GM12874 (cell line): ENCODE measurements around the gene TOMM40L.
A peak's percentile ranks its signal among the peaks of the same experiment; 100 is the strongest.

Experiments
- TF ChIP-seq, protein P1 (sequence below): IDR thresholded peaks from 2 replicates; pipeline ENCODE4 v1.5.1; 2011; ENCODE audit warnings: low read depth, mild to moderate bottlenecking, control low read depth, low read length, moderate library complexity; ENCODE audit not compliant: insufficient read depth

Gene TOMM40L

DNA sequence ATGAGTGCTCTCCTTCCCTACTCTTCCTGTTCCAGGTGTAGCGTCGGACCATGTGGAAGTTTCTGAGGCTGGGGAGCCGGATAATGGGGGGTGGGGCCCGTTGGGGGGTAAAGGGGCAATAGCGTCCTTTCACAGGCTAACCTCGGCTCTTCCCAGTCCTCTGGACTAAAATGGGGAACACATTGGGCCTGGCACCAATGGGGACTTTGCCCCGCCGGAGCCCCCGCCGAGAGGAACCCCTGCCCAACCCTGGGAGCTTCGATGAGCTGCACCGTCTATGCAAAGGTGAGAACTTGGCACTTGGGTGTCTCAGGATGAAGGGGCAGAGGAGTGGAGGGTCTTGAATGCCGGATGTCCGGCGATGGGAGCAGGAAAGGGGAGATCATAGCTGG is 456 bp downstream of the TOMM40L start:
- TF ChIP-seq, protein P1, sequence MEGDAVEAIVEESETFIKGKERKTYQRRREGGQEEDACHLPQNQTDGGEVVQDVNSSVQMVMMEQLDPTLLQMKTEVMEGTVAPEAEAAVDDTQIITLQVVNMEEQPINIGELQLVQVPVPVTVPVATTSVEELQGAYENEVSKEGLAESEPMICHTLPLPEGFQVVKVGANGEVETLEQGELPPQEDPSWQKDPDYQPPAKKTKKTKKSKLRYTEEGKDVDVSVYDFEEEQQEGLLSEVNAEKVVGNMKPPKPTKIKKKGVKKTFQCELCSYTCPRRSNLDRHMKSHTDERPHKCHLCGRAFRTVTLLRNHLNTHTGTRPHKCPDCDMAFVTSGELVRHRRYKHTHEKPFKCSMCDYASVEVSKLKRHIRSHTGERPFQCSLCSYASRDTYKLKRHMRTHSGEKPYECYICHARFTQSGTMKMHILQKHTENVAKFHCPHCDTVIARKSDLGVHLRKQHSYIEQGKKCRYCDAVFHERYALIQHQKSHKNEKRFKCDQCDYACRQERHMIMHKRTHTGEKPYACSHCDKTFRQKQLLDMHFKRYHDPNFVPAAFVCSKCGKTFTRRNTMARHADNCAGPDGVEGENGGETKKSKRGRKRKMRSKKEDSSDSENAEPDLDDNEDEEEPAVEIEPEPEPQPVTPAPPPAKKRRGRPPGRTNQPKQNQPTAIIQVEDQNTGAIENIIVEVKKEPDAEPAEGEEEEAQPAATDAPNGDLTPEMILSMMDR = no peak

DNA sequence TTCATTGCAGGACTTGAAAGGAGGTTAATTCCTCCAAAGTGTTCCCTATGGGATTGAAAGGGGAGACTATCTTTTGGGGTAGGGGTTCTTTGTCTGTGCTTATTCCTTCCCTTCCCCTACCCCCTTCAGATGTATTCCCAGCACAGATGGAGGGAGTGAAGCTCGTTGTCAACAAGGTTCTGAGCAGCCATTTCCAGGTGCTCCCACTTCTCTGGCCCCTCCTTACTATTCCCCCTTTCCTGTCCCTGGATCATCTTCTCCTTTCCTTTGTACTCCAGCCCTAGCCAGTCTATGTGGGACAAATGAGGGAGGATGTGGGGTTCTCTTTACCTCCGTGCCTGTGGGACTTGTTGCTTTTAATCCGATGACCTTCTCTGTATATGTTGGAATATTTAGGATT is 899 bp downstream of the TOMM40L start:
- TF ChIP-seq, protein P1 = no peak

DNA sequence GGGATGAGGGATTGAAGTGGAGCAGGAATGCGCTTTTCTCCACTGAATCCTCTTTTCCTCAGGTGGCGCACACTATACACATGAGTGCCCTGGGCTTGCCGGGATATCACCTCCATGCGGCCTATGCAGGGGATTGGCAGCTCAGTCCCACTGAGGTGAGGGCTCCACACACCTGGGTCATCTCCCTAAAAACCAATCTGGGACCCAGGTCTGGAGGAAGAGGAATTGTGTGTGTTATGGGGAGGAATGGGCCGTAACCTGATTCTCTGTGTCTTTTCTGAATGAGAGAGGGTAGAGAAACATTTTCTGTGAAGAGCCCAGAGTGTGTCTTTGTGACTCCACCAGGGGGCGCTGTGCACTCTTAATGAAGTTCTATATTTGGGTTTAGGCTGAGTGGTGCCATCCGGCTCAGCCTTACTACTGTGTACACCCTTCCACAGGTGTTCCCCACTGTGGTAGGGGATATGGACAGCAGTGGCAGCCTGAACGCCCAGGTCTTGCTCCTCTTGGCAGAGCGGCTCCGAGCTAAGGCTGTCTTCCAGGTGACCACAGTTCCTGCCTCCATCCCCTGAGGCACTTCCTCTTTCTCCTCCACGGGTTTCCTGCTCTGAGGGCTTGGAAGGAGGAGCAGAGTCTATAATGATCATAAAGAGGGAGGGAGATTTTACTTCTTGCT is 1.5 kb downstream of the TOMM40L start:
- TF ChIP-seq, protein P1 = peak; percentile 80

DNA sequence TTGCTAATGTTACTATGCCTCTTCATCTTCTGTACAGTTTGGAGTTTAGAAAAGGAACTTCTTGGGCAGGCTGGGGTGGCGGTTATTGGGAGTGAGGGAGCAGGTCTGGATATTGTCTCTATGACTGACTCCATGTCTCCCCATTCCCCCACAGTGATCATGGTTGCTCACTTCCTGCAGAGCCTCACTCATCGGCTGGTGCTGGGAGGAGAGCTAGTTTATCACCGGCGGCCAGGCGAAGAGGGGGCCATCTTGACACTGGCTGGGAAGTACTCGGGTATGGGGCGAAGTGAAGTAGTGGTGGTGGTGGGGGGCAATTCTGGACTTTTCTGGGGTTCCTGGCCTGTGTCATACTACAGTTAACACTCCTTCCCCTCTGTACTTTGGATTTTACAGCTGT is 2.2 kb downstream of the TOMM40L start:
- TF ChIP-seq, protein P1 = no peak

DNA sequence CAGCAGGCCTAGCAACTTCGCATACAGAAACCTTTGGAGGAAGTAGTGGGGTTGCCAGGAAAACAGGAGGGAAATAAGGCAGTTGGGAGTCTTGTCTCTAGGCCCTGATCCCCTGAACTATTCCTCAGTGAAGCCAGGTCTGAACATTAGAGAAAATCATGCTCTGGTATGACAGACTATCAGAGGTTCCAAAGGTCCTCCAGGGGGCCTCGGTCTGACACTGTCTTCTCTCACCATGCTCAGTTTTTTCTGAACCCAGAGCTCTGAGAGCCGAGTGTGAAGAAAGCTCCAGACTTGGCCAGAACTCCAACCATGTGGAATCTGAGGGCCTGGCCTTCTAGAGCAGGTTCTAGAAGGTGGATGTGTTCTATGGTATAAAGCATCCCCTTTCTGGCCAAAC is 4.0 kb downstream of the TOMM40L start:
- TF ChIP-seq, protein P1 = 0 out of 2 replicates have a peak, but pooled peaks have one; percentile 21

DNA sequence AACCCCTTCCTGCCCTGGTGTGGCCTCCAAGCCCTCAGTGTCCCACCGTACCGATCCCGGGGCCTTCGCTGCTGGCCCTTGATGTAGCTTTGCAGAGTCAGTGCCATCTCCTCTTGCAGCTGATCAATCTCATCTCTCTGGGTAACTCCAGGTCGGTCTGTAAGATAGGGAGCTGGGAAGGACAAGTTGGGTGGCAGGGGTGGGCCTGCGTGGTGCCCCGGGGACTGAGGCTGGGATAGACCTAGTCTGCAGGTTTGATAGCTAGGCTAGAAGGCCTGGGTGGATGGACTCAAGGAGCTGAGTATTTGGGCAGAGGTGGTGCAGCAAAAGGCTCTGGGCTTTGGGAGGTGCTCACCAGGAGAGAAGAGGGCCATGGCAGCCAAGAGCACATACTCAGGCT is 4.9 kb downstream of the TOMM40L start:
- TF ChIP-seq, protein P1 = no peak

DNA sequence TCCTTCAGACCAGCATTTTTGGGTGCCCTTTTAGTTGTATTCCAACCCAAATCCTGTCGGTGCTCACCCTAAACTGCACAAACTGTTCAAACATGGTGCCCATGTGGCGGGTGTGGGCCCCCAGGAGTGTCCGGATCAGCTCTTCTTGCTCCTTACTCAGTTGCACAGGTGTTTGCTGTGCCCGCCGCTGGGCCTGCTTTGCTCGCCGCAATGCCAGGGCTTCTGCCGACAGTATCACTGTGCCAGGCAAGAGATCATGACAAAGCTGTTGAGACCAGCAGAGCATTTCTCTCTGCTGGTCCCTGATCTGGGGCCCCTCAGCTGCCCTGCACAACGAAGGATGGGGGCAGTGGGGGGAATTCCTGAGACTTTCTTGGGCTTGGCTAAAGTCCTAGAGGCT is 7.2 kb downstream of the TOMM40L start:
- TF ChIP-seq, protein P1 = no peak
